ACHN (cell line): ENCODE measurements around the gene ELFN1.
"Not testable (repeated sequence)": the region's sequence is repeated elsewhere in the genome, so short reads cannot be mapped to it uniquely, and the experiment has no call there.

ENCODE experiments used
- DNase-seq: peaks from one replicate; pipeline ENCODE4 v3.0.0-alpha.2; 2015
- in situ Hi-C: cut with HindIII; loops from 2 replicates; pipeline ENCODE4 v1.10.0; 2017; ENCODE audit warnings: low sequenced_read_pairs, low pct_ligation_motif_present, low pct_unique_long_range_greater_than_20kb

ELFN1 gene

DNA sequence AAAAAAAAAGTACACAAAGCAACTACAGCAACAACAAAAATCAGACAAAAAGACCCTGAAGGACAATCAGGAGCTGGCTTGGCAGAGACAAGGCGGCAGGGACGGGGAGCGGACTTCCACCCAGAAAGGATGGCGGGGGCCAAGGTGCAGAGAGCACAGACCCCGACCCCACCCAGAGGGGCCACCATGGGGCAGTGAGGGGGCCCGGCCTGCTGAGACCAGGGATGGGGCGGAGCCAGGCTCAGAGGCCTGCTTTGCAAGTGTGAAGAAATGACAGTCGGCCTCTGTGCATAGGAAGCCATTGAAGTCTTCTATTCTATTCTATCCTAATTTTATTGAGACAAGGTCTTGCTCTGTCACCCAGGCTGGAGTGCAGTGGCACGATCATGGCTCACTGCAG lies 82.0 kb downstream of the ELFN1 start:
- in situ Hi-C loops = no loop called here
- no peak for DNase-seq

- in situ Hi-C loops = no loop called here
- no peak for DNase-seq
These were observed 82.9 kb downstream of the ELFN1 start for GRCh38 chr7:1752771-1753563.

GRCh38 chr7:1753564-1753867 lies 83.4 kb downstream of the ELFN1 start:
- in situ Hi-C loops = no loop called here
- no peak for DNase-seq

DNA sequence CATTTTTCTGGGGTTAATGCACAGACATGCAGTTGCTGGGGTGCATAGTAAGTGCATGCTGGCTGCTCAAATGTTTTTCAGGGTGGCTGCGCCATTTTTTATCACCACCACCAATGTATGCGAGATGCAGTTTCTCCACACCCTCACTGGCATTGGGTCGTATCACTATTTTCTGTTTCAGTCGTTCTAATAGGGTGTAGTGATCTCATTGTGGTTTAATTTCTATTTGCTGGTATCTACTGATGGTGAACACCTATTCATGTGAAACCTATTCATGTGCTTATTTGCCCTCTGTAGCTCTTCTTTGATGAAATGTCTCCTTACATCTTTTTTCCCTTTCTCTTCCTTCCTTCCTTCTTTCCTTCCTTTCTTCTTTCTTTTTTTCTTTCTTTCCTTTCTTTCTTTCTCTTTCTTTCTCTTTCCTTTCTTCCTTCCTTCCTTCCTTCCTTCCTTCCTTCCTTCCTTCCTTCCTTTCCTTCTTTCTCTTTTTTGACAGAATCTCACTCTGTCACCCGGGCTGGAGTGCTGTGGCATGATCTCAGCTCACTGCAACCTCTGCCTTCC lies 84.3 kb downstream of the ELFN1 start:
- in situ Hi-C loops = no loop called here
- no peak for DNase-seq

GRCh38 chr7:1755783-1756625 lies 85.9 kb downstream of the ELFN1 start:
- in situ Hi-C loops = no loop called here
- DNase-seq = no peak

DNA sequence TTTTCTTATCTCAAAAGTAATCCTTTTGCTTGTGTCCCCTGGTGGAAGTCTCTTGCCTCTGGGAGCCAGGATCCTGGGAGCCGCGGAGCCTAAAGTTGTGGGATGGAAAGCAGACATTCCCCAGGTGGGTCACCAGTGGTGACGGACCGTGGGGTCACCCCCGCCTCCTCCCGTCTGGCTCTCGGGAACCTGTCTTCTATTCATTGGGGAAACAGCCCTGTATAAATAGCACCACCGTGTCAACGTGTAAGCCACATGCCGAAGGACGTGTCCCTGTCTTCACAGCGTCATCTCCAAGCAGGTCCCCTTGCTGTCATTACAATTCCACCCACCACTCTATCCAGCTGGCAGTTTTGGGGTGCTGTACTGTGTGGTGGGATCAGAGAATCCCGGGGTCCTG lies 87.5 kb downstream of the ELFN1 start:
- no peak for DNase-seq
- in situ Hi-C loops = no loop called here

DNA sequence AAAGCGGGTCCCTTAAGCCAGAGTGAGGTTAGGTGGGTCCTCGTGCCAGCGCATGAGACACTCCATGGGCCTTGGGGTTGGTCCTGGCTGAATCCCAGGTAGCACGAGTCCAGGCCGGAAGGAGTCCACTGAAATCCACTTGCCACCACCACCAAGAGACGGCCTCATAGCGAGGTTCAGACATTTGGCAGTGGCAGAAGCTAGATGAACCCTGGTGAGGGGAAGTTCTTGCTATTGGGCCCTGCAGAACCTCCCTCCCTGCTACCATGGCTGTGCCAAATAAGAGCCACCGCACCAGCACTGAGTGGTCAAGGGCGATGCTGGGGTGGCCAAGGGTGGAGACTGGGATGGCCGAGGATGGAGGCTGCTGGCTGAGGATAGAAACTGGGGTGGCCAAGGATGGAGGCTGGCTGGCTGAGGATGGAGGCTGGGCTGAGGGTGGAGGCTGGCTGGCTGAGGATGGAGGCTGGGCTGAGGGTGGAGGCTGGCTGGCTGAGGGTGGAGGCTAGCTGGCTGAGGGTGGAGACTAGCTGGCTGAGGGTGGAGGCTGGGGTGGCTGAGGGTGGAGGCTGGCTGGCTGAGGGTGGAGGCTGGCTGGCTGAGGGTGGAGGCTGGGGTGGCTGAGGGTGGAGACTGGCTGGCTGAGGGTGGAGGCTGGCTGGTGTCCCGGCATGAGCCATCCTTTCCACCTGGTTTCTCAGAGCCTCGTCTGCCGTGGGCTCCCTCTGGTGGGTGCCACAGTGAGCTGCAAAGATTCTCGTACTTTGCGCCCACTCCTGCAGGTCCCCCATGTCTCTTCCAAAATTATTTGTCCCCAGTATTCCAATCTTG lies 88.2 kb downstream of the ELFN1 start:
- in situ Hi-C loops = no loop called here
- DNase-seq = peak; percentile 51

- no peak for DNase-seq
- in situ Hi-C loops = no loop called here
These were observed 88.9 kb downstream of the ELFN1 start for GRCh38 chr7:1758859-1759521.

- in situ Hi-C loops = no loop called here
- DNase-seq = no peak
These were observed 91.0 kb downstream of the ELFN1 start for GRCh38 chr7:1761097-1761496.

GRCh38 chr7:1761774-1762173 lies 91.7 kb downstream of the ELFN1 start:
- no peak for DNase-seq
- in situ Hi-C loops = no loop called here

- in situ Hi-C loops = no loop called here
- no peak for DNase-seq
These were observed 92.3 kb downstream of the ELFN1 start for GRCh38 chr7:1762238-1762945.

GRCh38 chr7:1763033-1763432 lies 93.0 kb downstream of the ELFN1 start:
- in situ Hi-C loops = no loop called here
- no peak for DNase-seq

GRCh38 chr7:1763911-1764310 lies 93.8 kb downstream of the ELFN1 start:
- DNase-seq, in situ Hi-C loops: not testable (repeated sequence)

DNA sequence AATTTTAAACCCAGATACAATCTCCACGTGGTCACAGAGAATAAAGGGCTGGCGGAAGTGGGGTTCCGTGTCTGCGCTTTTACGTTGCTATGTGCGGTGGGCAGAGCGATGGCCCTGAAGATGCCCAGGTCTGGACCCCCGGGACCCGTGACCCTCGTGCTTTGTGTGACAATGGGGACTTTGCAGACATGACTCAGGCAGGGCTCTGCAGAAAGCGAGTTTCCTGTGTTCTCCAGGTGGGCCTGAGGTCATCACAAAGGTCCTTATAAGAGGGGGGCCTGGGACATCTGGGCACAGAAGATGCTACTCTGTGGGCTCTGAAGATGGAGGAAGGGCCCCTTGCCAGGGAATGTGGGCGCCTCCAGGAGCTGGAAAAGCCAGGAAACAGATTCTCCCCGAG lies 95.3 kb downstream of the ELFN1 start:
- in situ Hi-C loops = no loop called here

DNA sequence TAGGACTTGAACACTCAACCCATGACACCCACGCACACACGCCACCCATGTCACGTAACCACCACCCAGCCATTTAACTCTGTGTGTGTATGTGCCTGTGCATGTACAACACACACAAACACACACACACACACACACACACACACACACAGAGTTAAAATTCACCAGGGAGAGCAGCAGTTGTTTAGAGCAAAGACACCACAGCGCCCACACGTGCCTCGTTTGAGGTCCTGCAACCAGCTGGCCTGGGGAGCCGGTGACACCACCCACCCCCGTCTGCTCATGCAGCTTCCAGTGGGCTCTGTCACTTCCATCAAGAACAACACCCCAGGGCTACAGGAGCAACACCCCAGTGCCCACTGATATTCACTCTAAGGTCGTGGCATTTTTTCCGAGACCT lies 97.4 kb downstream of the ELFN1 start:
- DNase-seq = no peak
- in situ Hi-C loops = no loop called here

More for the DNA sequence above, 95.3 kb downstream of the ELFN1 start:
- no peak for DNase-seq

- DNase-seq = no peak
- in situ Hi-C loops = no loop called here
These were observed 98.8 kb downstream of the ELFN1 start for GRCh38 chr7:1768832-1769231.

DNA sequence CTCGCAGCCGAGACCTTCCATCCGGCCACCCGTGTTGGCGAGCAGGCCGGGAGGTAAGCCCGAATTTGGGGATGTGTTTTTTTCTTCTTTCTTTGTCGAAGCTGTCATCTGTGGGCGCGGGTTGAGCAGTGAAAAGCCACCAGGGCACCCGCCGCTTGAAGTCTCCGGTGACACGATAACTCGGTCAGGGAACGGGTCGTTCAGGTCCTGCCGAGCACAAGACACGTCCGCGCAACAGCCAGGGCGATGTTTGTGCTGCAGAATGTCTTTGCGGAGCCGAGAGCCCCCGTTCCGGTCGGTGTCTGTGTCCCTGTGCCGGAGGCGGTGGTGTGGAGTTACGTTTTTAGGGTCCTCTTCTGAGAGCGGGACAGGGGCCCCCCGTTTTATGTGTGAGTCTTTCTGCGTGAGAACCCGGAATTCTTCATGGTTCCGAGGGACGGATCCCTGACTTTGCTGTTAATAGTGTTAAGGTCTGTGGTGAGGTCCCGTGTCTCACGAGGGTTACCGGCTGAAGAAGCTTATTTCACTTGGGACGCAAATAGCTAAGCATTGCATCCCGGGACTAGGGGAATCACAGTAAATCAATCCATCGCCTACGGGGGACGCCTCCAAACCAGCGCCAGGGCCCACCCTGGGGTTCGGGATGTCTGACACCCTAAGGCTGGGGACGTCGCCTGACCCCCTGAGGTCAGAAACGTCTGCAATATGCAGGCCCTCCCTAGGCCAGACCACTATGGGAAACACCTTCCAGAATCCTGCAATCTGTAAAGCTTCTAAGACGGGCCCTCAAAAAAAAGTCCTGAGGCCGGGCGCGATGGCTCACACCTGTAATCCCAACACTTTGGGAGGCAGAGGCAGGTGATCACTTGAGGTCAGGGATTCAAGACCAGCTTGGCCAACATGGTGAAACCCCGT lies 99.5 kb downstream of the ELFN1 start:
- DNase-seq = no peak
- in situ Hi-C loops = no loop called here
